Stomach (tissue), 4 donors: ENCODE results near the gene DNAJC6.

Experiments used
- CTCF ChIP-seq, 7 experiments: fragments of 450-650 bp in 4 of 7; fragments of 200-600 bp in 3 of 7; sonication (generic) in 3 of 7; IDR thresholded peaks; one replicate each; pipeline ENCODE4 v1.5.1; 2016 to 2019; ENCODE audit warnings: antibody characterized with exemption in 7 of 7, control low read depth in 2 of 7, mild to moderate bottlenecking in 1 of 7
- POLR2A ChIP-seq, 4 donors: fragments of 450-650 bp; IDR thresholded peaks; one replicate each; pipeline ENCODE4 v1.6.1; 2016; ENCODE audit warnings: antibody characterized with exemption in 4 of 4, control low read depth in 2 of 4, mild to moderate bottlenecking in 1 of 4, moderate library complexity in 1 of 4
- POLR2AphosphoS5 ChIP-seq, 3 donors: sonication (generic); formaldehyde crosslinking; IDR thresholded peaks; one replicate each; pipeline ENCODE4 v1.6.1; 2016; ENCODE audit warnings: antibody characterized with exemption in 3 of 3

GRCh38 chr1:65386439-65386838 lies 77.1 kb downstream of the DNAJC6 start:
- no peak for TF ChIP-seq CTCF (IDR thresholded peaks at IDR 0.05)
- TF ChIP-seq POLR2A (IDR thresholded peaks at IDR 0.05) = no peak
- TF ChIP-seq POLR2AphosphoS5 (IDR thresholded peaks at IDR 0.05) = no peak
